Measurements from ENCODE around the gene SLC2A9. TPM values are rescaled to one million over a fixed set of nuclear protein-coding genes. Genes with fewer than 3 reads are reported as not detected.

The SLC2A9 gene
- total and polyA plus RNA-seq, 9 donors: 1.2 to 10.1 (median 4.8) TPM

- Histone ChIP-seq H3K27me3 (no peaks in the 10 kb centered on the region), H3K4me1 (ENCODE audit: insufficient read depth) (peaks cover 3% of the 10 kb centered on the region), H3K27ac (no peak overlapping the region), H3K36me3 (no peaks in the 10 kb centered on the region), H3K4me3 (no peak overlapping the region), H3K9me3 (no peaks in the 10 kb centered on the region)
- TF ChIP-seq EP300 (IDR thresholded peaks at IDR 0.05) (no peak), POLR2A (IDR thresholded peaks at IDR 0.05) (no peak), CTCF (IDR thresholded peaks at IDR 0.05) (no peak)
- DNase-seq: no peak
- 81 to 91% (median 81%) methylated on average over 11 of the region's 11 CpGs for WGBS, 3 donors
- intact Hi-C loops (cut with DNase I): loop anchor here in 1 of 4 donors (5.0 kb wide), 1 partner anchor 810 kb away; no protein-coding TSS in a partner anchor
Measured at GRCh38 chr4:9977518-9978031, 43.7 kb downstream of the SLC2A9 start.

- intact Hi-C loops (cut with DNase I): loop anchor here in 1 of 4 donors (5.0 kb wide), 1 partner anchor 811 kb away; no protein-coding TSS in a partner anchor
- Histone ChIP-seq H3K4me3 (no peak overlapping the region), H3K27me3 (no peaks in the 10 kb centered on the region), H3K4me1 (ENCODE audit: insufficient read depth) (peaks cover 3% of the 10 kb centered on the region), H3K9me3 (no peaks in the 10 kb centered on the region), H3K36me3 (no peaks in the 10 kb centered on the region), H3K27ac (no peak overlapping the region)
- no peak for TF ChIP-seq POLR2A (IDR thresholded peaks at IDR 0.05)
- TF ChIP-seq EP300 (IDR thresholded peaks at IDR 0.05): no peak
- no peak for TF ChIP-seq CTCF (IDR thresholded peaks at IDR 0.05)
- DNase-seq: no peak
- WGBS, 3 donors: 91 to 97% (median 93%) methylated on average over 2 of the region's 2 CpGs
Measured at GRCh38 chr4:9976781-9977180, 44.5 kb downstream of the SLC2A9 start.

DNA sequence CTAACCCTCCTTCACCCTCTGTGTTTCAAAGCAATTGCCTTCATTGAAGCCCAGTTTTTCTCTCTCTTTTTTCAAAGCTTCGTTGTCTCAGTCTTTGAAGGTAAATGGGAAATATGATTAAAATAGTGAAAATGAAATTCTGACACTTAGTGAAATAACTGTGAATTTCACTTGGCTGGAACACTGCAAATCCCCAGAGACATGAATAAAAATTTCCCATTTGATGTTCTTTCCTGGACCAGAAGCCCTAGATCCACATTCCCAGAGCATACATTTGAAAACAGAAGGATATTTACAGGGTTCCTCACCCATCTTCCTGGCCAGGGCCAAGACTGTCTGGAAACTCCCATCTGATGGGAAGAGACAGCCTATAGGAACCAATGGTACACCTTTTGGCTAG is 45.0 kb downstream of the SLC2A9 start:
- intact Hi-C loops (cut with DNase I): loop anchor here in 1 of 4 donors (5.0 kb wide), 1 partner anchor 811 kb away; no protein-coding TSS in a partner anchor
- Histone ChIP-seq H3K36me3 (no peaks in the 10 kb centered on the region), H3K27me3 (no peaks in the 10 kb centered on the region), H3K27ac (no peak overlapping the region), H3K9me3 (no peaks in the 10 kb centered on the region), H3K4me3 (no peak overlapping the region), H3K4me1 (ENCODE audit: insufficient read depth) (peaks cover 3% of the 10 kb centered on the region)
- TF ChIP-seq EP300 (IDR thresholded peaks at IDR 0.05): no peak
- TF ChIP-seq POLR2A (IDR thresholded peaks at IDR 0.05): no peak
- TF ChIP-seq CTCF (IDR thresholded peaks at IDR 0.05): no peak
- DNase-seq: no peak
- 79 to 89% (median 83%) methylated on average over 1 of the region's 1 CpG for WGBS, 3 donors

- H3K27ac ChIP-seq: no peak overlapping the region
- intact Hi-C loops (cut with DNase I): no loop called here
- no peak for DNase-seq
- 78 to 85% (median 84%) methylated on average over 3 of the region's 3 CpGs for WGBS, 3 donors
- no peaks in the 10 kb centered on the region for H3K4me1 ChIP-seq (ENCODE audit: insufficient read depth)
- no peaks in the 10 kb centered on the region for H3K9me3 ChIP-seq
- TF ChIP-seq CTCF (IDR thresholded peaks at IDR 0.05): no peak
- no peak for TF ChIP-seq EP300 (IDR thresholded peaks at IDR 0.05)
- no peak for TF ChIP-seq POLR2A (IDR thresholded peaks at IDR 0.05)
- no peak overlapping the region for H3K4me3 ChIP-seq
- H3K36me3 ChIP-seq: no peaks in the 10 kb centered on the region
- no peaks in the 10 kb centered on the region for H3K27me3 ChIP-seq
Measured at GRCh38 chr4:9971711-9972110, 49.6 kb downstream of the SLC2A9 start.
